ENCODE measurements around the gene LRRC75B. TPM values are rescaled to one million over a fixed set of nuclear protein-coding genes. Genes with fewer than 3 reads are reported as not detected.

Gene LRRC75B
- total and polyA plus RNA-seq, 2 of the 8 experiments (the other 6 are each of a cell fraction or from before 2014, with no cell fraction given), result 12.2 to 26.6 TPM

- H3K4ac ChIP-seq (replicated peaks; ENCODE audit: insufficient read length, low read depth, low read length), result no peak overlapping the region
- H4K8ac ChIP-seq (ENCODE audit: extremely low read depth, insufficient read depth, low read length), result no peak overlapping the region
- ChIA-PET CTCF (ENCODE audit: partially characterized antibody) (interaction anchor here (0.9 kb wide), 1 partner anchor 14 kb away, joined by 3 read pairs; no protein-coding TSS in a partner anchor), POLR2A (ENCODE audit: partially characterized antibody) (interaction anchor here (1.3 to 9.0 kb wide), 5 partner anchors 9 to 27 kb away, joined by 3 to 91 read pairs (median 21); partner anchors contain the start of genes GUCD1, LRRC75B and SNRPD3)
- H2BK5ac ChIP-seq (ENCODE audit: low read depth, low read length), result no peak overlapping the region
- no peak overlapping the region for H2BK12ac ChIP-seq (ENCODE audit: low read depth, low read length)
- H3K27me3 ChIP-seq (replicated peaks in 1 of 4; ENCODE audit: control insufficient read depth in 3 of 4, extremely low read depth in 1 of 4, insufficient read depth in 3 of 4, low read length in 3 of 4), result no peaks in the 10 kb centered on the region
- no peak overlapping the region for H3K4me2 ChIP-seq (ENCODE audit: insufficient read depth in 1 of 2, low read depth in 2 of 2, low read length in 2 of 2)
- DNase-seq (ENCODE audit: low read depth in 1 of 2, low spot score in 2 of 2), result no peak
- H3K79me1 ChIP-seq (ENCODE audit: low read depth, low read length), result peaks cover 24% of the 10 kb centered on the region
- no peak overlapping the region for H2BK120ac ChIP-seq (replicated peaks; ENCODE audit: low read depth, low read length)
- no peak overlapping the region for H3K18ac ChIP-seq (ENCODE audit: extremely low read depth, low read length)
- no peak overlapping the region for H3K14ac ChIP-seq (ENCODE audit: insufficient read length)
- no peak overlapping the region for H3K27ac ChIP-seq (ENCODE audit: low read depth, low read length)
- peaks cover 15 to 40% of the 10 kb centered on the region in 2 experiments for H4K20me1 ChIP-seq (replicated peaks in 1 of 2; ENCODE audit: control insufficient read depth in 1 of 2, insufficient read depth in 2 of 2, low read length in 2 of 2)
- no peaks in the 10 kb centered on the region for H3K9me3 ChIP-seq (ENCODE audit: insufficient read depth in 2 of 2, low read depth in 1 of 2, low read length in 1 of 2)
- H2BK20ac ChIP-seq (ENCODE audit: low read length), result no peak overlapping the region
- H3K56ac ChIP-seq (replicated peaks; ENCODE audit: insufficient read length, low read depth, low read length), result no peak overlapping the region
- no peak overlapping the region for H3K23ac ChIP-seq (ENCODE audit: insufficient read length)
- H2AFZ ChIP-seq (ENCODE audit: low read length), result no peak overlapping the region
- WGBS, 2 experiments (ENCODE audit: extremely low coverage in 1 of 2, insufficient coverage in 1 of 2, insufficient read length in 1 of 2, insufficient replicate concordance in 2 of 2, low coverage in 1 of 2, low lambda C conversion rate in 2 of 2, missing lambda C conversion rate in 1 of 2), result 86% methylated on average over 2 of the region's 2 CpGs; no CpG with 5 or more reads in 1 of the 2 experiments
- H2AK5ac ChIP-seq (ENCODE audit: low read depth, low read length), result no peak overlapping the region
- H3K79me2 ChIP-seq (ENCODE audit: control insufficient read depth in 1 of 2, insufficient read depth in 2 of 2, low read length in 2 of 2), result peaks cover 46 to 77% of the 10 kb centered on the region in 2 experiments
- no peak overlapping the region for H2BK15ac ChIP-seq (ENCODE audit: low read length)
- no peaks in the 10 kb centered on the region for H3K23me2 ChIP-seq (ENCODE audit: low read depth, low read length)
- FAIRE-seq, result no peak
- no peak overlapping the region for H4K5ac ChIP-seq (ENCODE audit: insufficient read length, low read depth, low read length)
- H3K9ac ChIP-seq (replicated peaks in 1 of 4; ENCODE audit: extremely low read depth in 1 of 4, low read depth in 3 of 4, low read length in 3 of 4), result no peak overlapping the region
- peaks cover 18 to 62% (median 42%) of the 10 kb centered on the region in 4 experiments for H3K36me3 ChIP-seq (ENCODE audit: control insufficient read depth in 2 of 4, insufficient read depth in 4 of 4, low read length in 3 of 4)
- no peak overlapping the region for H4K91ac ChIP-seq (replicated peaks; ENCODE audit: insufficient read length, low read length)
- H3K4me1 ChIP-seq (replicated peaks in 1 of 4; ENCODE audit: control insufficient read depth in 3 of 4, insufficient read depth in 4 of 4, low read length in 3 of 4), result no peaks in the 10 kb centered on the region
- no peak overlapping the region for H3K4me3 ChIP-seq (ENCODE audit: extremely low read depth in 1 of 4, insufficient read depth in 2 of 4, low read depth in 3 of 4, low read length in 4 of 4)
- TF ChIP-seq SAP30 (IDR thresholded peaks at IDR 0.05; ENCODE audit: insufficient read depth, insufficient replicate concordance, low read length) (no peak), MAFK (IDR thresholded peaks at IDR 0.05; ENCODE audit: low read depth, low read length) (no peak)
Measured at GRCh38 chr22:24564376-24565058, 28.4 kb downstream of the LRRC75B start.
